SW480 (cell line): ENCODE measurements around the gene ASB18.
"Not testable (repeated sequence)": the region's sequence is repeated elsewhere in the genome, so short reads cannot be mapped to it uniquely, and the experiment has no call there.

Experiments used
- DNase-seq: peaks from one replicate; pipeline ENCODE4 v3.0.0-alpha.2; 2016; ENCODE audit warnings: low spot score

ASB18 gene

DNA sequence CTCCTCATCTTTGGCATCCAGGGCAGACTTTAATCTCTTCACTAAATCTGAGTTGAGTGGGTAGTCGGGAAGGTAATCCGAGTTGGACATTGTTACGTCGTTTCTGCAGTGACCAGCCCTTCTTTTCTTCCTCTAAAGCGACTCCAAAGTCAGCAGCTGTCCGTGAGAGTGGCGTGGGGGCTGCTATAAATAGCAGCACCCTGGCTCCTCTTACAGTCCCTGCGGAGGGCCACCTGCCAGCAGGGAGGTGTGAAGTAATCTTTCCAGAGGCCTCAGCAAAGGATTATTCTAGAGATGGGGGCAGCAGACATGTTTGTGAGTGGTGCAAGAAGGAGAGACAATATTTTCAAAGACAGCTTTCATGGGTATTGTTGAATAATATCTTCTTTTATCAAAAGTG is at the start of gene ASB18:
ASB18 (minus strand) TSS at position 151 of the 400 bp plus-strand sequence; CDS start at position 90, 61 bp downstream.
- DNase-seq: no peak

- no peak for DNase-seq
These were observed 47.1 kb upstream of the ASB18 start for GRCh38 chr2:236311286-236311685.

DNA sequence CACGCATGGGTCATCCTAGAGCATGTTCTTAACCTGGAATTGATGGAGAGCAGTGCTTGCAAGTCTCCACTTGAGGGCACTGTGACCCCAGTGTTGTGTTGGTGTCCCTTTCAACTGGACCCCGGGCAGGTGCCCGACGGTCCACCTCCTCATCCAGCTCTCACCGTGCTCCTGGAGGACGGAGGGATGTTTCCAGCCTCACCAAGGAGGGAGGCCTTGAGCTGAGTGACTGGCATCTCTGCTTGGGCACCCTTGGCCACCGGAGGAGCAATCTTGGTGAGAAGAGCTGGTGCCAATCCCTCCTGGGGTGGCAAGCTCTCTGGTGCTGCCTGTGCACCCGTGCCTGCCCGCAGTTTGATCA is 45.4 kb upstream of the ASB18 start:
- DNase-seq: peak; percentile 19

DNA sequence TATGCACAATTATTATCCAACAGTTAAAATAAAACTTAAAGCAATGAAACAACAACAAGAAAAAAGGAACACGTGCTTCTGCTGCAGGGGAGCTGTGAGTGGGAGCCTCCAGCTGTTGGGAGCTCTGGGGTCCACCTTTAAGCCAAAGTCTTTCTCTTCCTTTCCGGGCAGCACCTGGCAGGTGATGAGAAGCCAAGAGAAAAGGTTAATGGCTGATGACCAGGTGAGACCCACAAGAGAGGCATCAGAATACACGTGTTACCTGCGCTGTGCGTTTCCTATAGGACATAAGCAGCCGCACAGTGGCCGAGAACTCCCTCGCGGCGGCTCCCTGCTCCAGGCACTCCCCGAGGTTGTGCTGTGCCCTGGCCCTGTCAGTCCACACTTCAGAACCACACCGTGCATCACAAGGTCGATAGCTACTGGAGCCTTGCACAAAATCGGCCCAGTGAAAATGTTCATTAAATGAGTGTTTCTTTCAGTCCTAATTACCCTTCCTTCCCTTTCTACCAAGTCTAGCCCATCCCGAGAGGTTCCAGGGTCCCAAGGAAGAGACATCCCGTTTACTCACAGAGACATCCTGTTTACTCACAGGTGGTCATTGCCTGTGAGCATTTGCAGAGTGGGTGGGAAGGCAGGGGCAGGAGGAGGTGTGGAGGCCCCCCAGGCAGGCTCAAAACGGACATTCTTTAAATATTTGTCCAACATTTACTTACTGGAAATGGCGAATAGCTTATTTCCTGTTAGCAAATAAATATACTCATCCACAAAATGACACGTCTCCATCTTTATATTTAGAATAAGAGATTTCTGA is 44.9 kb upstream of the ASB18 start:
- no peak for DNase-seq

DNA sequence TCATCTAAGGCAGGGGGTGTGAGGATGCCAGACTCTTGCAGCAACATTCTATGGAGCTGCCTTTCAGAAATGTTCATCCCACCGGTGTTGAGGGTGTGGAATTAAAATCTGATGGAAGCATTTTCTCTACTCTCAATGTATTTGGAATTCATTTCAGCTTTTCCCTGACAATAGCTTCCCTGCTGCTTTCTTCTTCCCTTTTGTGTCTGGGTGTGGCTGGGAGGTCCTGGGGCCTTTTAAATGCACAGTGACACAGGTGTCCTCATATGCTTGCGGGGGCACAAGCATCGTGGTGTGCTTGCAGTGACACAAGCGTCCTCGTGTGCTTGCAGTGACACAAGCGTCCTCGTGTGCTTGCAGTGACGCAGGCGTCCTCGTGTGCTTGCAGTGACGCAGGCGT is 43.4 kb upstream of the ASB18 start:
- DNase-seq: no peak

DNA sequence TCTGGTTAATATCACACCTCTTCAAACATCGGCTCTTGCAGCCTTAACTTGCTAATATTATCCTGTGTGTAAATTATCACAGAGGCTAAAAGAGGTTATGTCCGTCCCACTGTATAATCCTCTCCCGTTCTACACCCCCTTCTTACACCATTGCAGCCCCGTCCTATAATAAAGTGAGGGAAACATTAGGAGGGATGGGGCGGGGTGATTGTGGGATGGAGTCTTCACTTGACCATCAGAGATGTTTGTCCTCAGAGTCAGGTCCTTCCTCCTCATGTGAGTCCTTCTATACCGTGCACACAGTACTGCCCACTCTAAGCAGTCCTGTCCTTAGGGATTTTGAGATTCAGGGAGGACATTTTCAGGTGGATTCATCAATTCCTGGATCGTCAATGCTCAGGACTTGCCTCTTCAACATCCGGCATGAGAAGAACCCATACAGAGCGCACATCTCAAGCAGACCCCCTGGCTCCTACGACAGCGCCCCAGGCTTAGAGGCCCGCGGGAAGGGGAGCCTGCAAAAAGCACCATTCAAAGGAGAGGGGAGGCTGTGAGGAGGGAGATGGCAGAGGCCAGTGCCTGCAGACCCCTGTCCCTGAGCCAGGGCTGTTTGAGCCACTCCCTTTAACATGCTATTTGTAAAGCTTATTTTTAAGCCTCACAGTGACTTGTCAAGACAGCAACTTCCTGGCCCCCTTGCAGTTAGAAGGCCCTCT is 42.8 kb upstream of the ASB18 start:
- no peak for DNase-seq

GRCh38 chr2:236305964-236306605 is 41.9 kb upstream of the ASB18 start:
- no peak for DNase-seq

DNA sequence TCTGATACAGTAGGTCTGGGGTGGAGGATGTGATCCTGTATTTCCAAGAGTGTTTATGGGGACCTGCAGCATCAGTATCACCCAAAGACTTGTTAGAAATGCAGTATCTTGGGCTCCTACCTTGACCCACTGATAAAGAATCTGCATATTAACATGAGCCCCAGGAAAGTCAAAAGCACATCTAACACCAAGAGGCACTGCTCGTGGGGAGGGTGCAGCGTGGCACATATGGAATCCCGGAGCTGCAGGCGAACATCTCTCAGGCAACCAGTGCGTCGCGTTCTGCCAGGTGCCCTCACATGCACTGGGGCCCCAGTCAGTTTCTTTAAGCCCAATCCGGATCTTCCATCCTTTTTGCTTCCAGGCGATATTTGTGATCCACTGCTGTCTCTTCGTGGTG is 41.3 kb upstream of the ASB18 start:
- DNase-seq: no peak

- DNase-seq: no peak
These were observed 39.7 kb upstream of the ASB18 start for GRCh38 chr2:236303935-236304334.

DNA sequence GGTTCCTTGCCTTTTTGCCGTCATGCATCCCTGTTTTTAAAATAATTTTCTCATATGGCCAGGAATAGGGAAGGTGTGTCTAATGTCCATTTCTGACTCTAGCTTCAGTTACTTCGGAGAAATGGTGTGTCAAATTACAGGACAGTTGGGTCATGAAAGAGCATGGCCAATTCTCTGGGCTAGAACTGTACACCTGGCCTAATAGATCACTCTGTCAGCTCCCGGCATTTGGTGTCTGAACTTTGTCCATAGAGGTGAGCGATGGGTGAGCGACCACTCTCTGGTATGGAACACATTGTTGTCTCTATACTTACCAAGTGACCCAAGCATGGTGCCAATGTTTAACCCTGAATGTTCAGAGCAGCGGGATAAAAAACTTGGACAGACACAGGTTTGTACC is 38.3 kb upstream of the ASB18 start:
- DNase-seq: no peak

DNA sequence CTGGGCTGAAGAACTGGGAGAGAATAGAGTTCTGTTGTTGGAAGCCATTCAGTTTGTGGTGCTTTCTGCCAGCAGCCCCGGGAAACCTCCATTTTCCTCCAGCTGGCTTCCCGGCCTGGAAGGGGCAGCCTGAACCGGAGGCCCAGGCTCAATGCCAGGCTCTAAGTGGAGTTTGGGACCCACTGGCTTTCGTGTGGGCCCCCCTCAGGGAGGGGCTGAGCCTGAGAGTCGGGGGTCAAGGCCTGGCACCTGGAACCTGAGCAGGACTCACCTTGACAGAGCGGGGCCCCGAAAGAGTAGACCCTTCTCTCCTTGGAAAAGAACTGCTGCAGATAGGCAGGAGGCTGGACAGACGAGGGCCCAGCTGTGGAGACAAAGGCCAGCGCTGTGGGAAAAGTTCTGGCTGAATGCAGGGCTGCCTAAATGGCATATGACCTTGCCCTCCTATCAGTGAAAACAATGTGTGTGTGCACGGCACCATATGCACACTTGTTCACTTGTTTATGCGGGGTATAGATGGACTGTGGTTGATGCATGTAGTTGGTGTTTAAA is 34.8 kb upstream of the ASB18 start:
- no peak for DNase-seq

GRCh38 chr2:236295481-236295880 is 31.3 kb upstream of the ASB18 start:
- DNase-seq: no peak

DNA sequence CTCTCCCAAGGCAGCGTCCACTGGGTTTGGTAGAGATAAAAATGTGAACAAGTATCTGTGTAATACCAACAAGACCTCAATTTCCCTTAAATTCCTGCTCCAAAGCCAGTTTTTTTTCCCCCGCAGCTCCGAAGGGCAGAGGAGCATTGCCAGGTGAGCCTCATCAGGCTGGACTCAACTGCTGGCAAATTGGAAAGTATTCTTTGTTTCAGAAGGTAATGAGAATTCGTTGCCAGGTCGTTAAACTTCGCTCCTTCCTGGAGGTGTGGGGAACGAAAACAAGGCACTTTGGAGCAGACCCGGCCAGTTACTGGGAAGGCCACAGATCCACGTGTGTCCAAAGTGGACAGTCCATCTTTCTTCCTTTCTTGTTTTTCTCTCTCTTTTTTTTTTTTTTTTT is 30.4 kb upstream of the ASB18 start:
- DNase-seq: no peak

- DNase-seq: no peak
These were observed 29.1 kb upstream of the ASB18 start for GRCh38 chr2:236293241-236293810.

DNA sequence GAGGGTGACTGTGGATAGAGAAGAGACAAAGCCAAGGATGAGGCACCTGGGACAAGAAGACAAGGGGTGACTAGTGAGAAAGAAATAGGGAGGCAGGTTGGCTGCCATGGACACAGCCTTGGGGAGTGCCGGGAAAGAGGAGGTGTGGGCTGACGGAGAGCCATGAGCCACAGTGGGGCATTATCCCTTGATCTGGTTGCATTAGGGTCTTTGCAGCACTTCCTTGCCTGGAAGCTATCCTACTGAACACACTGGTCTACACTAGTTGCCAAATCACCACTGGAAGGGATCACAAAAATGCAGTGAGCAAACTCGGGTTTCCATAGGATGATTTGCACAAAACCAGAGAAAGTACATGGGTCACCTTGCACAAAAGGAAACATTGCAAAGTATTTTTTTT is 27.7 kb upstream of the ASB18 start:
- DNase-seq: no peak

DNA sequence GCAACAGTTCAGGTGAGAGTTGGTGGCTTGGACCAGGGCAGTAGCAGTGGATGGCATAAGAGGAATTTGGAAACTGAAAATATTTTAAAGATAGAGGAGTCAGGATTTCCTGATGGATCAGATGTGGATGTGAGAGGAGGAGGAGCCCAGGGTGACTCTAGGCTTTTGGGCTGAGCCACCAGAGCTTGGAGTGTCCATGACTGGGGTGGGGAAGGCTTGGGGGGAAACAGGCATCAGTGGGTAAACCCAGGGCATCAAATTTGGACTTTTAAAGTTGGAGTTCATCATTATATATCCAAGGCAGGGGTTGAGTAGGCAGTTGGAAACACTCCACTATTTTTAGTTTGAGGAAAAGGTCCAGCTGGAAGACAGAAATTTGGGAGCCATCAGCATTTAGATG is 27.3 kb upstream of the ASB18 start:
- DNase-seq: no peak

GRCh38 chr2:236290742-236291425 is 26.7 kb upstream of the ASB18 start:
- DNase-seq: no peak

GRCh38 chr2:236289766-236290462 is 25.7 kb upstream of the ASB18 start:
- no peak for DNase-seq

GRCh38 chr2:236288373-236288772 is 24.2 kb upstream of the ASB18 start:
- not testable (repeated sequence) for DNase-seq

- DNase-seq: no peak
These were observed 23.4 kb upstream of the ASB18 start for GRCh38 chr2:236287656-236288055.

GRCh38 chr2:236286873-236287545 is 22.8 kb upstream of the ASB18 start:
- peak; percentile 9 for DNase-seq
